PC-3 (cell line): Measurements from ENCODE around the gene SH3RF1. TPM values are rescaled to one million over a fixed set of nuclear protein-coding genes. Genes with fewer than 3 reads are reported as not detected.
"Not testable (repeated sequence)": the region's sequence is repeated elsewhere in the genome, so short reads cannot be mapped to it uniquely, and the experiment has no call there.

Source experiments
- ATAC-seq: fragments of 200-7000 bp; cut with Tn5 transposase; 2 replicates; pipeline ENCODE4 v1.9.1; 2020; ENCODE audit warnings: mild to moderate bottlenecking, moderate library complexity
- BruUV-seq: library from RNA; stranded (reverse); fragments of 400-500 nt; replicated peaks from 2 replicates; lab custom pipeline; 2021; lab: Mats Ljungman, UMichigan
- CTCF ChIA-PET: fragments of 300-600 bp; sonication (Branson Sonifier 250); formaldehyde crosslinking; loops from one replicate; lab custom pipeline; 2022; ENCODE audit warnings: antibody characterized with exemption; lab: Charles Lee
- POLR2A ChIA-PET: fragments of 300-600 bp; sonication (Branson Sonifier 250); formaldehyde crosslinking; loops from one replicate; lab custom pipeline; 2022; ENCODE audit warnings: antibody characterized with exemption; ENCODE audit not compliant: unreplicated experiment; lab: Charles Lee
- DNase-seq: peaks from one replicate; pipeline ENCODE4 v3.0.0-alpha.2; 2015
- H2AFZ ChIP-seq: fragments of 300-600 bp; sonication (generic); 2 replicates; pipeline ENCODE4 v1.6.0; 2016; ENCODE audit warnings: antibody characterized with exemption, low read length
- H3F3A ChIP-seq: fragments of 300-600 bp; sonication (generic); one replicate; pipeline ENCODE4 v1.6.0; 2017; ENCODE audit warnings: antibody characterized with exemption, low read length, control low read depth, mild to moderate bottlenecking; ENCODE audit not compliant: unreplicated experiment
- H3K27ac ChIP-seq: fragments of 300-600 bp; sonication (generic); 2 replicates; pipeline ENCODE4 v1.5.1; 2016; ENCODE audit warnings: mild to moderate bottlenecking, low read length
- H3K27me3 ChIP-seq: fragments of 300-600 bp; sonication (generic); 2 replicates; pipeline ENCODE4 v1.6.1; 2016; ENCODE audit warnings: low read length, mixed read lengths
- H3K36me3 ChIP-seq: fragments of 300-600 bp; sonication (generic); 2 replicates; pipeline ENCODE4 v1.6.1; 2016; ENCODE audit warnings: low read depth, mixed run types, low read length, mixed read lengths
- H3K4me1 ChIP-seq: fragments of 300-600 bp; sonication (generic); 2 replicates; pipeline ENCODE4 v1.5.1; 2016; ENCODE audit warnings: low read length; ENCODE audit not compliant: insufficient read depth
- H3K4me2 ChIP-seq: fragments of 300-600 bp; sonication (generic); 2 replicates; pipeline ENCODE4 v1.6.0; 2016; ENCODE audit warnings: low read length
- H3K4me3 ChIP-seq: fragments of 300-600 bp; sonication (generic); 2 replicates; pipeline ENCODE4 v1.5.1; 2016; ENCODE audit warnings: mild to moderate bottlenecking, low read length, mixed read lengths
- H3K79me2 ChIP-seq: fragments of 300-600 bp; sonication (generic); 2 replicates; pipeline ENCODE4 v1.6.1; 2017; ENCODE audit warnings: low read length, mixed read lengths
- H3K9ac ChIP-seq: fragments of 300-600 bp; sonication (generic); 2 replicates; pipeline ENCODE4 v1.6.0; 2016; ENCODE audit warnings: mild to moderate bottlenecking, low read length
- H3K9me2 ChIP-seq: fragments of 300-600 bp; sonication (generic); replicated peaks from 2 replicates; pipeline ENCODE4 v1.6.1; 2016; ENCODE audit warnings: mixed run types, low read length, mixed read lengths
- H3K9me3 ChIP-seq: fragments of 300-600 bp; sonication (generic); 2 replicates; pipeline ENCODE4 v1.6.1; 2016; ENCODE audit warnings: low read length, mixed read lengths
- H4K20me1 ChIP-seq: fragments of 300-600 bp; sonication (generic); 2 replicates; pipeline ENCODE4 v1.6.1; 2016; ENCODE audit warnings: low read length, mixed read lengths
- EZH2 ChIP-seq: fragments of 300-600 bp; sonication (generic); IDR thresholded peaks from one replicate; pipeline ENCODE4 v1.6.1; 2017; ENCODE audit warnings: antibody characterized with exemption, mild to moderate bottlenecking, low read length; ENCODE audit not compliant: unreplicated experiment
- EZH2phosphoT487 ChIP-seq: fragments of 300-600 bp; sonication (generic); IDR thresholded peaks from 2 replicates; pipeline ENCODE4 v1.6.1; 2018; ENCODE audit warnings: mild to moderate bottlenecking, antibody characterized with exemption, low read length, borderline replicate concordance
- intact Hi-C: fragments of 100-400 bp; cut with micrococcal nuclease; formaldehyde crosslinking; loops from 2 replicates; pipeline ENCODE4 v1.9.0; 2023
- total RNA-seq: library from RNA; depleted of rRNA; stranded (reverse); fragments of >200 nt; gene quantifications from 2 replicates; pipeline ENCODE4 v1.2.3, GENCODE V29; 2014
- TF ChIP-seq, protein P1 (sequence below): fragments of 300-600 bp; sonication (generic); conservative IDR thresholded peaks from 2 replicates; pipeline ENCODE4 v1.5.1; 2017; ENCODE audit warnings: antibody characterized with exemption, low read depth, mild to moderate bottlenecking, low read length

SH3RF1 gene
- total RNA-seq, 1 experiment from 2014 or later = 21.0 TPM

DNA sequence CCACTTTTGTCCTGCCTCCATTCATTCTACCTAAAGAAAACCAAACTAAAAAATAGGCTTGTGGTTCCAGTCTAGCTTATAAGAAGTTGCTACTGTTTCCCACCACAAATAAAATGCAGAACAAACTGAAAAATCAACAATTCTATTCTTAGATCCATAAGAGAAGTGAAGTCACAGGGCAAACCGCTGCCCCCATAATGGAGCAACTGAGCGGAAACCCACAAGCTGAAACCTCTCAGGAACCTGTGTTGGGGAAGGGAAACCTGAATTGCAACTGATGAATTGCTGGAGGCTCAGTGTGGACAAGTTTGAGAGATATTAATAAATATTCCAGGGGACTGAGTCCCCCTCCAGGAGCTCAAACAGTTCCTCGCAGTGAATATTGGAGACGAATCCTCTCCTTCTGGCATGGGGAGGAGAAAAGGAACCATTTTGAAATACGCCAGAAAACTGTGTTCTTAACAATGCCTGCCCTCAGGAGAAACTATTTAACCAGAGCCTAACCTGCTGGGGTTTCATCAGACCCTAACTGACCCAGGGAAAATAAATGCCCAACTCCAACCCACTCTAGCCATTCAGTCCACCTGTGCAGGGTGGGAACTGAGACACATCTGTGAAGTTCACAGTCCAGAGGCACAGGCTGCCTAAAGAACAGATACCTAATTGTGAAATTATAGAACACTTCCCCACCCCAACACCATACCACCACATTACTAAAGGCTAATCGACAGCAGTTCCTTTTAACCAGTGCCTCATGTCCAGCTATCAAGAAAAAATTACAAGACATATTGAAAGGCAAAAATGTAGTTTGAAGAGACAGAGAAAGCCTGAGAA, 22.8 kb upstream of the SH3RF1 start:
- CTCF ChIA-PET = no interaction called here
- H3F3A ChIP-seq = no peaks in the 10 kb centered on the region
- ATAC-seq = no peak
- BruUV-seq = no TSS peak
- H3K9ac ChIP-seq = no peak overlapping the region
- no peaks in the 10 kb centered on the region for H3K4me1 ChIP-seq
- no peak overlapping the region for H3K4me2 ChIP-seq
- no peaks in the 10 kb centered on the region for H3K36me3 ChIP-seq
- POLR2A ChIA-PET = no interaction called here
- H3K27ac ChIP-seq = no peak overlapping the region
- H3K79me2 ChIP-seq = no peaks in the 10 kb centered on the region
- TF ChIP-seq, protein P1, sequence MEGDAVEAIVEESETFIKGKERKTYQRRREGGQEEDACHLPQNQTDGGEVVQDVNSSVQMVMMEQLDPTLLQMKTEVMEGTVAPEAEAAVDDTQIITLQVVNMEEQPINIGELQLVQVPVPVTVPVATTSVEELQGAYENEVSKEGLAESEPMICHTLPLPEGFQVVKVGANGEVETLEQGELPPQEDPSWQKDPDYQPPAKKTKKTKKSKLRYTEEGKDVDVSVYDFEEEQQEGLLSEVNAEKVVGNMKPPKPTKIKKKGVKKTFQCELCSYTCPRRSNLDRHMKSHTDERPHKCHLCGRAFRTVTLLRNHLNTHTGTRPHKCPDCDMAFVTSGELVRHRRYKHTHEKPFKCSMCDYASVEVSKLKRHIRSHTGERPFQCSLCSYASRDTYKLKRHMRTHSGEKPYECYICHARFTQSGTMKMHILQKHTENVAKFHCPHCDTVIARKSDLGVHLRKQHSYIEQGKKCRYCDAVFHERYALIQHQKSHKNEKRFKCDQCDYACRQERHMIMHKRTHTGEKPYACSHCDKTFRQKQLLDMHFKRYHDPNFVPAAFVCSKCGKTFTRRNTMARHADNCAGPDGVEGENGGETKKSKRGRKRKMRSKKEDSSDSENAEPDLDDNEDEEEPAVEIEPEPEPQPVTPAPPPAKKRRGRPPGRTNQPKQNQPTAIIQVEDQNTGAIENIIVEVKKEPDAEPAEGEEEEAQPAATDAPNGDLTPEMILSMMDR = no peak
- TF ChIP-seq EZH2 = no peak
- TF ChIP-seq EZH2phosphoT487 = no peak
- intact Hi-C loops = no loop called here
- H3K27me3 ChIP-seq = no peaks in the 10 kb centered on the region
- no peaks in the 10 kb centered on the region for H3K9me3 ChIP-seq
- H2AFZ ChIP-seq = no peak overlapping the region
- DNase-seq = no peak
- H3K4me3 ChIP-seq = no peak overlapping the region
- no peaks in the 10 kb centered on the region for H3K9me2 ChIP-seq
- no peaks in the 10 kb centered on the region for H4K20me1 ChIP-seq

DNA sequence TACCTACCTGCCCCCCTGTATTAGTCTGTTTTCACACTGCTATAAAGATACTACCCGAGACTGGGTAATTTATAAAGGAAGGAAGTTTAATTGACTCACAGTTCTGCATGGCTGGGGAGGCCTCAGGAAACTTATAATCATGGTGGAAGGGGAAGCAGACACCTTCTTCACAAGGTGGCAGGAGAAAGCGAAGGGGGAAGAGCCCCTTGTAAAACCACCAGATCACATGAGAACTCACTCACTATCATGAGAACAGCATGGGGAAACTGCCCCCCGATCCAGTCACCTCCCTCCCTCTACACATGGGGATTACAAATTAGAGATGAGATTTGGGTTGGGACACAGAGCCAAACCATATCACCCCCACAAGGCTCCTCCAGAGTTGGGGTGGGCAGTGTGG, 17.2 kb upstream of the SH3RF1 start:
- POLR2A ChIA-PET, H3K9me2 ChIP-seq, CTCF ChIA-PET, H2AFZ ChIP-seq, H3K9me3 ChIP-seq, H3K36me3 ChIP-seq, H3F3A ChIP-seq, H3K27me3 ChIP-seq, DNase-seq, ATAC-seq, H3K4me1 ChIP-seq, H3K4me3 ChIP-seq, H3K79me2 ChIP-seq, BruUV-seq, H3K4me2 ChIP-seq, H3K9ac ChIP-seq, H4K20me1 ChIP-seq, H3K27ac ChIP-seq, intact Hi-C loops: not testable (repeated sequence)

DNA sequence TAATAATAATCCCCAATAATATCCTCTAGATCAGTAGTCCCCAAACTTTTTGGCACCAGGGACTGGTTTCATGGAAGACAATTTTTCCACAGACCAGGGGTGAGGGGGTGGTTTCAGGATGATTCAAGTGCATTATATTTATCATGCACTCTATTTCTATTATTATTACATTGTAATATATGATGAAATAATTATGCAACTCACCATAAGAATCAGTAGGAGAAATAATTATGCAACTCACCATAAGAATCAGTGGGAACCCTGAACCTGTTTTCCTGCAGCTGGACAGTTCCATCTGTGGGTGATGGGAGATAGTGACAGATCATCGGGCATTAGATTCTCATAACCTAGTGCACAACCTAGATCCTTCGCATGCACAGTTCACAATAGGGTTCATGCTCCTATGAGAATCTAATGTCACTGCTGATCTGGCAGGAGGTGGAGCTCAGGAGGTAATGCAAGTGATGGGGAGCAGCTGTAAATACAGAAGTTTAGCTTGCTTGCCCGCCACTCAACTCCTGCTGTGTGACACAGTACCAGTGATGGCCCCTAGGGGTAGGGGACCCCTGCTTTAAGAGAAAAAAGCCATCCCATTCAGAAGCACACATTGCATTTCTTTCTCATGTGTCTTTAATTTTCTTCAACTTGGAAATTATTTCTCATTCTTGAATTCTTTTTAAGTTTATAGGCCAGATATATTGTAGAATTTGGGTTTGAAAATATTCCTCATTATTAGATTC, 16.0 kb upstream of the SH3RF1 start:
- DNase-seq (no peak), ATAC-seq (no peak)
- intact Hi-C loops = no loop called here
- Histone ChIP-seq H3K9me2 (no peaks in the 10 kb centered on the region), H3K9me3 (no peaks in the 10 kb centered on the region), H4K20me1 (no peaks in the 10 kb centered on the region), H3F3A (peaks cover 4% of the 10 kb centered on the region), H3K4me2 (no peak overlapping the region), H3K9ac (no peak overlapping the region), H3K36me3 (no peaks in the 10 kb centered on the region), H3K4me3 (no peak overlapping the region), H3K4me1 (peaks cover 17% of the 10 kb centered on the region), H3K27ac (no peak overlapping the region), H2AFZ (no peak overlapping the region), H3K27me3 (no peaks in the 10 kb centered on the region), H3K79me2 (no peaks in the 10 kb centered on the region)
- CTCF ChIA-PET = no interaction called here
- POLR2A ChIA-PET = interaction anchor here (0.5 kb wide), 1 partner anchor 55 kb away, joined by 3 read pairs; no protein-coding TSS in a partner anchor
- no TSS peak for BruUV-seq
- TF ChIP-seq EZH2phosphoT487 (no peak), EZH2 (no peak)
- TF ChIP-seq, protein P1 = no peak; the same call in 1 of the 2 replicates
